Sigmoid colon (tissue), 7 donors: ENCODE data around the gene PCSK5. TPM values are rescaled to one million over a fixed set of nuclear protein-coding genes. Genes with fewer than 3 reads are reported as not detected.

Experiments
- DNase-seq: peaks from one replicate; pipeline ENCODE4 v3.0.0-alpha.2; 2019
- H3K27ac ChIP-seq, 4 donors: fragments of 200-600 bp; sonication (generic); one replicate each; pipeline ENCODE4 v1.5.1; 2016 to 2019; ENCODE audit warnings: mild to moderate bottlenecking in 1 of 4
- H3K27me3 ChIP-seq, 3 donors: fragments of 200-600 bp; sonication (generic); one replicate each; pipeline ENCODE4 v1.5.1; 2019; ENCODE audit warnings: mild to moderate bottlenecking in 1 of 3
- H3K36me3 ChIP-seq, 4 donors: fragments of 200-600 bp; sonication (generic); one replicate each; pipeline ENCODE4 v1.5.1; 2016 to 2019
- H3K4me1 ChIP-seq, 4 donors: fragments of 200-600 bp; sonication (generic); one replicate each; pipeline ENCODE4 v1.5.1; 2017 to 2019
- H3K4me3 ChIP-seq, 4 donors: fragments of 200-600 bp; sonication (generic); one replicate each; pipeline ENCODE4 v1.5.1; 2017 to 2019; ENCODE audit warnings: mild to moderate bottlenecking in 2 of 4, moderate library complexity in 1 of 4
- H3K9me3 ChIP-seq, 4 donors: fragments of 200-600 bp in 3 of 4; sonication (generic) in 3 of 4; one replicate each; pipeline versions ENCODE4 v1.5.1 to v1.6.1; 2013 to 2019
- CTCF ChIP-seq, 4 experiments: fragments of 450-650 bp in 3 of 4; fragments of 200-600 bp in 1 of 4; IDR thresholded peaks; one replicate each; pipeline ENCODE4 v1.5.1; 2016 to 2019; ENCODE audit warnings: antibody characterized with exemption in 4 of 4, mild to moderate bottlenecking in 3 of 4, moderate library complexity in 2 of 4
- EP300 ChIP-seq, 4 donors: sonication (generic); formaldehyde crosslinking; IDR thresholded peaks; one replicate each; pipeline ENCODE4 v1.6.1; 2017; ENCODE audit warnings: antibody characterized with exemption in 4 of 4
- POLR2A ChIP-seq, 2 donors: fragments of 450-650 bp; IDR thresholded peaks; one replicate each; pipeline ENCODE4 v1.6.1; 2016; ENCODE audit warnings: antibody characterized with exemption in 2 of 2, mild to moderate bottlenecking in 2 of 2, moderate library complexity in 2 of 2
- POLR2AphosphoS5 ChIP-seq, 4 donors: sonication (generic); formaldehyde crosslinking; IDR thresholded peaks; one replicate each; pipeline ENCODE4 v1.6.1; 2017; ENCODE audit warnings: antibody characterized with exemption in 4 of 4
- WGBS, 2 donors: extraction: QIAGEN DNeasy Blood & Tissue Kit; methylation state at CpG; one replicate each; pipeline ENCODE4 v1.1.7; 2013; 5-methylcytosine and 5-hydroxymethylcytosine counted together
- intact Hi-C: fragments of 100-400 bp; cut with DNase I; formaldehyde crosslinking; loops from one replicate; pipeline ENCODE4 v1.15.1; 2023
- polyA plus RNA-seq, 3 donors: library from polyadenylated mRNA; stranded (reverse); fragments of 200-250 nt; gene quantifications; one replicate each; pipeline ENCODE4 v1.2.3, GENCODE V29; 2013
- total RNA-seq, 4 donors: library from RNA; depleted of rRNA; stranded (reverse); fragments of >200 nt; gene quantifications; one replicate each; pipeline ENCODE4 v1.1.0, GENCODE V29; 2016
- donor health status: healthy with polysubstance abuse.
- donor health status: Bipolar disorder and iron deficiency.
- donor health status: healthy.

Gene PCSK5
- total and polyA plus RNA-seq, 7 donors, result 2.4 to 23.5 (median 8.4) TPM

GRCh38 chr9:75946766-75947165 lies 56.3 kb downstream of the PCSK5 start:
- H3K9me3 ChIP-seq, result no peaks in the 10 kb centered on the region

DNA sequence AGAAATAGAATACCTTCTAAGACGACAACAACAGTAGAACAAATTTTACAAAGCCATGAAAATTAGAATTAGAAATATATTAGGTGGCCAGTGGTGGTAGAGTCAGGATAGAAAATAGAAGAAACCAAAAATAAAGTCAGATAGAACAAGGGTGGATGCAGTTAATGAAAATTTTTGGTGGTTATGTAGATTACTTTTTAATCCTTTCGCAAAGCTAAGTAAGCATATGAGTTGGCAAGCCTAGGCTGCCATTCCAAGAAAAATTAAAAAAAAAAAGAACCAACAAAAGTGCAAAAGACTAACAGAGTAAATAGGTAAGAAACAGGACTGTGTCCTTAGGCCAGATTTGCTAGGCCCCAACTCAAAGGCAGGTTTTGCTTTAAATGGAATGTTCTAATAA lies 56.8 kb downstream of the PCSK5 start:
- no peaks in the 10 kb centered on the region for H3K4me1 ChIP-seq
- DNase-seq, result no peak
- TF ChIP-seq POLR2AphosphoS5 (IDR thresholded peaks at IDR 0.05) (no peak), POLR2A (IDR thresholded peaks at IDR 0.05) (no peak), EP300 (IDR thresholded peaks at IDR 0.05) (no peak), CTCF (IDR thresholded peaks at IDR 0.05) (no peak)
- H3K36me3 ChIP-seq, result no peaks in the 10 kb centered on the region
- H3K27me3 ChIP-seq, result no peaks in the 10 kb centered on the region
- WGBS, 2 donors, result 98% methylated on average over 2 of the region's 2 CpGs
- no peak overlapping the region for H3K4me3 ChIP-seq
- intact Hi-C loops, result no loop called here
- H3K27ac ChIP-seq, result no peak overlapping the region
- no peaks in the 10 kb centered on the region for H3K9me3 ChIP-seq

More at GRCh38 chr9:75946766-75947165, 56.3 kb downstream of the PCSK5 start:
- 89 to 91% methylated on average over 6 of the region's 6 CpGs for WGBS, 2 donors
- Histone ChIP-seq H3K4me1 (peaks cover 0 to under 1% (median 0%) of the 10 kb centered on the region in 4 donors), H3K4me3 (no peak overlapping the region), H3K27ac (no peak overlapping the region), H3K27me3 (no peaks in the 10 kb centered on the region), H3K36me3 (no peaks in the 10 kb centered on the region)
- TF ChIP-seq CTCF (IDR thresholded peaks at IDR 0.05), result no peak
- no peak for TF ChIP-seq EP300 (IDR thresholded peaks at IDR 0.05)
- TF ChIP-seq POLR2A (IDR thresholded peaks at IDR 0.05), result no peak
- TF ChIP-seq POLR2AphosphoS5 (IDR thresholded peaks at IDR 0.05), result no peak
- intact Hi-C loops, result no loop called here
- no peak for DNase-seq

DNA sequence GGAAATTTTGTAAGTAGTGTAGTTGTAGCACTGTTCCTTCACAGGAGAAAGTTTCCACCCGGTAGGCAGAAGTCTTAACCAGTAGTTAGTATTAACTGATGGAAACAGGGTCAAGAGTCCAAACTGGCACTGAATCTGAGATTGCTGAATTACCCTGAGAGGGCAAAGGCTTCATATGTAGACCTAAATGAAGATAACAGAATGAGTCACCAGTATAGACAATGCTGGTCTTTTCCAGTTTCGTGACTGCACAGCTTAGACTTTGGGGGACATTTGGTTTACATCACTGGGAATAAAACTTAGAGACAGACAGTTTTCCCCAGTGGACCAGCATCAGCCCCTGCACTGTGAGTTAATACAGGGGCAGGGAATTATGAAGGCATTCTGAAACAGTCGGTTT lies 60.5 kb downstream of the PCSK5 start:
- H3K4me3 ChIP-seq, result no peak overlapping the region
- no peak for DNase-seq
- 19 to 64% methylated on average over 3 of the region's 3 CpGs for whole genome bisulfite sequencing, 2 donors
- no peaks in the 10 kb centered on the region for H3K36me3 ChIP-seq
- H3K27me3 ChIP-seq, result no peaks in the 10 kb centered on the region
- no peaks in the 10 kb centered on the region for H3K9me3 ChIP-seq
- intact Hi-C loops, result loop anchor here (10.0 kb wide), 1 partner anchor 56 kb away; the partner anchor contains the start of gene PCSK5
- TF ChIP-seq POLR2AphosphoS5 (IDR thresholded peaks at IDR 0.05) (no peak), POLR2A (IDR thresholded peaks at IDR 0.05) (no peak), CTCF (IDR thresholded peaks at IDR 0.05) (no peak), EP300 (IDR thresholded peaks at IDR 0.05) (no peak)
- H3K27ac ChIP-seq, result no peak overlapping the region
- H3K4me1 ChIP-seq, result peaks cover 0 to 9% (median 0%) of the 10 kb centered on the region in 4 donors

DNA sequence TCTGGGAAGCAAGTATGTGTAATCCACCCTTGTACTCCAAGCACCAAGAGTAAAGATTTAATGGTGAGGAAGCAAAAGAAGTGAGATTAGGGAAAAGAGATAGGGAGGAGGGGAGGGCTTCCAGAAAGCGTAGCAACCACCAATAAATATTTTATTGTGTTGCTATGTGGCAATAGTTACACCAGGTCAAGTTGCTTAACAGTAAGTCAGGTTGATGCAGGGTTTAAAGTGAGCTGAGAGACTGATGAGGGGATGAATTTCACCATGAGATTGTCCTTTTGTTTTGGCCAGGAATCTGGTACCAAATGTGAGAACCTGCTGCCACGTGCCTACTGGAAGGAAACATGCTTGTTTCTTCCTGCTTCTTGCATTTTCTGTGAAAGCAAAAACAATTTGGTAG lies 62.7 kb downstream of the PCSK5 start:
- Histone ChIP-seq H3K9me3 (no peaks in the 10 kb centered on the region), H3K27ac (no peak overlapping the region), H3K4me1 (peaks cover 0 to 25% (median 6%) of the 10 kb centered on the region in 4 donors), H3K36me3 (no peaks in the 10 kb centered on the region), H3K27me3 (no peaks in the 10 kb centered on the region), H3K4me3 (no peak overlapping the region)
- no peak for TF ChIP-seq CTCF (IDR thresholded peaks at IDR 0.05)
- TF ChIP-seq EP300 (IDR thresholded peaks at IDR 0.05), result no peak
- TF ChIP-seq POLR2A (IDR thresholded peaks at IDR 0.05), result no peak
- no peak for TF ChIP-seq POLR2AphosphoS5 (IDR thresholded peaks at IDR 0.05)
- 9 to 56% methylated on average over 2 of the region's 2 CpGs for WGBS, 2 donors
- intact Hi-C loops, result loop anchor here (10.0 kb wide), 1 partner anchor 58 kb away; the partner anchor contains the start of gene PCSK5
- no peak for DNase-seq

- no peak for DNase-seq
Measured at GRCh38 chr9:75956161-75956560, 65.7 kb downstream of the PCSK5 start.

More at GRCh38 chr9:75956161-75956560, 65.7 kb downstream of the PCSK5 start:
- Histone ChIP-seq H3K27me3 (no peaks in the 10 kb centered on the region), H3K36me3 (no peaks in the 10 kb centered on the region), H3K27ac (no peak overlapping the region), H3K4me1 (peaks cover 0 to 36% (median 20%) of the 10 kb centered on the region in 4 donors), H3K4me3 (no peak overlapping the region), H3K9me3 (no peaks in the 10 kb centered on the region)
- TF ChIP-seq POLR2AphosphoS5 (IDR thresholded peaks at IDR 0.05), result no peak
- no peak for TF ChIP-seq EP300 (IDR thresholded peaks at IDR 0.05)
- no peak for TF ChIP-seq POLR2A (IDR thresholded peaks at IDR 0.05)
- no peak for TF ChIP-seq CTCF (IDR thresholded peaks at IDR 0.05)
- intact Hi-C loops, result loop anchor here (10.0 kb wide), 1 partner anchor 61 kb away; the partner anchor contains the start of gene PCSK5
- WGBS, 2 donors, result 39 to 83% methylated on average over 1 of the region's 1 CpG
